H7 (cell line): ENCODE results near the gene HSD3B1. TPM values are rescaled to one million over a fixed set of nuclear protein-coding genes. Genes with fewer than 3 reads are reported as not detected.
"Not testable (repeated sequence)": the region's sequence is repeated elsewhere in the genome, so short reads cannot be mapped to it uniquely, and the experiment has no call there.

ENCODE experiments used
- DNase-seq: peaks from one replicate; pipeline ENCODE4 v3.0.0; 2012
- H3K27me3 ChIP-seq: 2 replicates; pipeline ENCODE4 v1.6.0; 2011; ENCODE audit warnings: mild to moderate bottlenecking, low read length; ENCODE audit not compliant: control insufficient read depth, insufficient read depth
- H3K36me3 ChIP-seq: replicated peaks from 2 replicates; pipeline ENCODE4 v1.5.1; 2011; ENCODE audit warnings: low read length; ENCODE audit not compliant: control insufficient read depth, insufficient read depth
- H3K4me3 ChIP-seq: 2 replicates; pipeline ENCODE4 v1.5.1; 2011; ENCODE audit warnings: low read depth, mild to moderate bottlenecking, control low read depth, low read length, moderate library complexity; ENCODE audit not compliant: insufficient read depth
- total RNA-seq: library from RNA; depleted of rRNA; stranded (reverse); fragments of >200 nt; shearing (Covaris generic); gene quantifications from 2 replicates; pipeline ENCODE4 v1.2.3, GENCODE V29; 2014; rRNA removed

Gene HSD3B1
- total RNA-seq, 1 experiment from 2014 or later = not detected

GRCh38 chr1:119553302-119554071, 46.5 kb downstream of the HSD3B1 start:
- not testable (repeated sequence) for H3K36me3 ChIP-seq, H3K27me3 ChIP-seq, H3K4me3 ChIP-seq, DNase-seq

GRCh38 chr1:119554183-119554582, 47.2 kb downstream of the HSD3B1 start:
- H3K4me3 ChIP-seq = no peak overlapping the region
- no peak for DNase-seq
- H3K27me3 ChIP-seq = no peaks in the 10 kb centered on the region
- H3K36me3 ChIP-seq = no peaks in the 10 kb centered on the region

DNA sequence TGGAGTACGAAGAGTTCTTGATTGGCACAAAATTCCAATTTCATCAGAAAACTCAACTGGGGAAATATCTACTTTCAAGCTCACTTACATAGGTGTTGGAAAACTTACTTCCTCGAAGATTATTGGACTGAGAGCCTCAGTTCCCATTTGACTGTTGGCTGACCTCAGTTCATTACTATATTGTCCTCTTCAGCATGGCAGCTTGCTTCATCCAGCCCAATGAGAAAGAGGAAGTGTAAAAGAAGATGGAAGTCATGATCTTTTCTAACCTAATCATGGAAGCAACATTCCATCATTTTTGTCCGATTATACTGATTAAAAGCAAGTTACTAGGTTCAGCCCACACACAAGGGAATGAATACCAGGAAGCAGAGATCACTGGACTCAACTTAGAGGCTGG, 49.4 kb downstream of the HSD3B1 start:
- Histone ChIP-seq H3K36me3 (no peaks in the 10 kb centered on the region), H3K27me3 (no peaks in the 10 kb centered on the region), H3K4me3 (no peak overlapping the region)
- no peak for DNase-seq

GRCh38 chr1:119560402-119560801, 53.4 kb downstream of the HSD3B1 start:
- H3K27me3 ChIP-seq, H3K4me3 ChIP-seq, DNase-seq, H3K36me3 ChIP-seq: not testable (repeated sequence)

DNA sequence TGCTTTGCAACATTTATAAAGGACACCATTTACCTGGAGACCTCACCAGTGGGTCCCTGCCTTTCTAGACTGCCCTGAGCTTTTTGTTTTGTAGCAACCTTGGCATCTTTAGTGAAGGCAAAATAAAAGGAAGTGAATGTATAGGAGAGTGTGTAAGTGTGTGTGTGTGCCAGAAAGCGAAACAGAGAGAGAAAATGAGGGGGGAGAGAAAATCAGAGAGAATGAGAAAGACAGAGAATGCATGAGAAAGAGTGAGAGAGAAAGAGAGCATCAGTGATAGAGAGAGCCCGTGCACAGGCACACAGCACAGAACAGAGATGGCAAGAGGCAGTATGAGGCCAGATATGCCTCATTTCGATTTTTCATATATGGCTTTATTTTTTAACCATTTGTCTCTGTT, 57.5 kb downstream of the HSD3B1 start:
- H3K4me3 ChIP-seq = no peak overlapping the region
- no peaks in the 10 kb centered on the region for H3K36me3 ChIP-seq
- DNase-seq = no peak
- no peaks in the 10 kb centered on the region; the same call in 1 of the 2 replicates for H3K27me3 ChIP-seq

Other genes with a start within 250 kb of the HSD3B1 start
- gene HAO2, start 138.4 kb upstream of the HSD3B1 start, total RNA-seq = 0.38 and 1.2 TPM in 2 replicates
- gene HSD3B2, start 92.1 kb upstream of the HSD3B1 start, total RNA-seq = 0.07 TPM in 2 replicates
- 17.3 and 20.1 TPM in 2 replicates for gene ZNF697, start 141.1 kb downstream of the HSD3B1 start, total RNA-seq
- gene PHGDH, start 204.7 kb downstream of the HSD3B1 start, total RNA-seq = 586 and 589 TPM in 2 replicates